HFF-Myc (cell line): Measurements from ENCODE around the gene CST7.

Source experiments
- DNase-seq: peaks from one replicate; pipeline ENCODE4 v3.0.0-alpha.2; 2011; ENCODE audit warnings: low read depth; ENCODE audit errors: extremely low read depth
- H3K4me3 ChIP-seq: replicated peaks from 2 replicates; pipeline ENCODE4 v1.5.1; 2011; ENCODE audit warnings: low read depth, mild to moderate bottlenecking, control low read depth, low read length
- CTCF ChIP-seq: IDR thresholded peaks from 2 replicates; pipeline ENCODE4 v1.5.1; 2012; ENCODE audit warnings: mild to moderate bottlenecking, low read depth, low read length, control low read depth; ENCODE audit errors: missing control alignments

Gene CST7

GRCh38 chr20:24960861-24961260 is 11.8 kb downstream of the CST7 start:
- no peak for DNase-seq
- no peak overlapping the region for H3K4me3 ChIP-seq
- TF ChIP-seq CTCF = no peak

DNA sequence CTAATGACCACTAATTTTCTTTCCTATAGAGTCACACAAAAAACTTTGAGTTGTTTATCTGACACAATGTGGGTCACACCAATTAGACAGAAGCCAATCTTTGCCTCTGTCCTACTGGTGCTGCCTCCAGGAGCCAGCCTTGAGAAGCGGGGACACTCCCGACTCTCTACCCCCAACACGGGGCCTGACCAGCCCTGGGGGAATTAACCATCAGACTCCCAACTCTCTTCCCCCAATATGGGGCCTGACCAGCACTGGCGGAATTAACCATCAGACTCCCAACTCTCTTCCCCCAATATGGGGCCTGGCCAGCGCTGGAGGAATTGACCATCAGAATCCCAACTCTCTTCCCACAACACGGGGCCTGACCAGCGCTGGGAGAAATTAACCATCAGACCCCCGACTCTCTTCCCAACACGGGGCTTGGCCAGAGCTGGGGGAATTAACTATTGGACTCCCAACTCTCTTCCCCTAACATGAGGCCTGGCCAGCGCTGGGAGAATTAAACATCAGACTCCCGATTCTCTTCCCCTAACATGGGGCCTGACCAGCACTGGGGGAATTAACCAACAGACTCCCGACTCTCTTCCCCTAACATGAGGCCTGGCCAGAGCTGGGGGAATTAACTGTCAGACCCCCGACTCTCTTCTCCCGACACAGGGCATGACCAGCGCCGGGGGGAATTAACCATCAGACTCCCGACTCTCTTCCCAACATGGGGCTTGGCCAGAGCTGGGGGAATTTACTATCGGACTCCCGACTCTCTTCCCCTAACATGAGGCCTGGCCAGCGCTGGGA is 12.5 kb downstream of the CST7 start:
- no peak for DNase-seq
- no peak for TF ChIP-seq CTCF
- H3K4me3 ChIP-seq = no peak overlapping the region

DNA sequence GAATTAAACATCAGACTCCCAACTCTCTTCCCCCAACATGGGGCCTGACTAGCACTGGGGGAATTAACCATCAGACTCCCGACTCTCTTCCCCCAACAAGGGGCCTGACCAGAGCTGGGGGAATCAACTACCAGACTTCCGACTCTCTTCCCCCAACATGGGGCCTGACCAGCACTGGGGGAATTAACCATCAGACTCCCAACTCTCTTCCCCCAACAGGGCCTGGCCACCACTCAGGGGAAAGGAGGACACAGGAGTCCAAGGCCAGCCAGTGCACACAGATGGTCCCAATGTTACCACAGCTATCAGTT is 13.1 kb downstream of the CST7 start:
- DNase-seq = no peak
- TF ChIP-seq CTCF = no peak
- no peak overlapping the region for H3K4me3 ChIP-seq

DNA sequence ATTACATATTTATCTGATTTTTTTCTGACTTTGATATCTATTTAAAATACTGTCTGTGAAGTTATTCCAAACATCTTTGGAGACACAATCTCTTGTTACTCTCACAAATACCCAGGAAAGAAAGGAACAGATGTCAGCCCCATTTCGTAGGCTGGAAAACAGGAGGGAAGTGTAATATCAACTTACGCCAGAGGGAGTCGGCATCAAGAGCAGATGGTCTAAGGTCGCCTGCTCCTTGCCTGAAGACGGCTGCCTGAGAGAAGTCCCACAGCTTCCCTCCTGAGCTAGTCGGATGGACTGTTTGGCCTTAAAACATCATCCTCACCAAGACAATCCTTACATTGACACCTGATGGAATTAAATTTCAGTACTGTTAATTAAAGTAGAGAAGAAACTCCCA is 13.4 kb downstream of the CST7 start:
- H3K4me3 ChIP-seq = no peak overlapping the region
- TF ChIP-seq CTCF = no peak
- no peak for DNase-seq

GRCh38 chr20:24963672-24964505 is 14.8 kb downstream of the CST7 start:
- no peak for TF ChIP-seq CTCF
- no peak overlapping the region for H3K4me3 ChIP-seq
- no peak for DNase-seq

- DNase-seq = no peak
- TF ChIP-seq CTCF = no peak
- H3K4me3 ChIP-seq = no peak overlapping the region
Observed at GRCh38 chr20:24964506-24964840, 15.4 kb downstream of the CST7 start.
